Measurements from ENCODE around the gene ZNF823.
"Not testable (repeated sequence)": the region's sequence is repeated elsewhere in the genome, so short reads cannot be mapped to it uniquely, and the experiment has no call there.

ZNF823 gene

GRCh38 chr19:11676661-11677600 lies 61.8 kb downstream of the ZNF823 start:
- not testable (repeated sequence) for DNase-seq

- DNase-seq, result no peak
Observed at GRCh38 chr19:11675569-11675968, 63.2 kb downstream of the ZNF823 start.

- no peak for DNase-seq
Observed at GRCh38 chr19:11674067-11674492, 64.7 kb downstream of the ZNF823 start.

- no peak for DNase-seq
Observed at GRCh38 chr19:11673608-11674041, 65.1 kb downstream of the ZNF823 start.
